SK-N-MC (cell line): Measurements from ENCODE around the gene KDSR.

ENCODE experiments used
- EZH2 ChIP-seq: fragments of 200-600 bp; sonication (generic); IDR thresholded peaks from one replicate; pipeline ENCODE4 v1.6.1; 2017; ENCODE audit warnings: antibody characterized with exemption
- POLR2AphosphoS5 ChIP-seq: IDR thresholded peaks from 2 replicates; pipeline ENCODE4 v1.6.1; 2012; ENCODE audit warnings: mild to moderate bottlenecking, low read depth, low read length, borderline replicate concordance

DNA sequence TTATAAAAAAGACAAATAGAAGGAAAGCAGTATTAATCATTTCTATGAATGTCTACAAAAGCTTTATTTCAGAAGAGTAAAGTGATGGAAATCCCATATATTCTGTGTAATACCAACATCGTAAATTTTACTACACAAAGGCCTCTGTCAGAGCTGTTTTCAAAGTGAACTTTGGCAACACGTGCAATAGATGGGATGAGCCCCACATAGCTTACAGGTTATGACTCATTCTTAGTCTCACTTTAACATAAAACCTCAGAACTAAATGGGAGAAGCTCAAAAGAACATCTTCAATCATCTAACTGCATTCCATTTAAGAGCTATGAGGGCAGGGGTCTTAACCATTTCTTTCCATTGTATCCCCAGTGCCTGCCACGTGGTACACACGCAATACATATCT, 43.8 kb upstream of the KDSR start:
- no peak for TF ChIP-seq EZH2
- no peak for TF ChIP-seq POLR2AphosphoS5
